AG09309 (cell line): ENCODE data around the gene RXRA.

Experiments
- DNase-seq: peaks from one replicate; pipeline ENCODE4 v3.0.0-alpha.2; 2010; ENCODE audit warnings: low read depth
- H3K4me3 ChIP-seq: 2 replicates; pipeline ENCODE4 v1.5.1; 2011; ENCODE audit warnings: mild to moderate bottlenecking, low read depth, low read length, moderate library complexity; ENCODE audit not compliant: control insufficient read depth
- TF ChIP-seq, protein P1 (sequence below): IDR thresholded peaks from 2 replicates; pipeline ENCODE4 v1.5.1; 2011; ENCODE audit warnings: mild to moderate bottlenecking, low read depth, low read length, inconsistent platforms; ENCODE audit not compliant: insufficient read depth, control insufficient read depth; ENCODE audit errors: missing control alignments

The RXRA gene

GRCh38 chr9:134284273-134284672 is 42.0 kb upstream of the RXRA start:
- DNase-seq, result no peak
- TF ChIP-seq, protein P1, sequence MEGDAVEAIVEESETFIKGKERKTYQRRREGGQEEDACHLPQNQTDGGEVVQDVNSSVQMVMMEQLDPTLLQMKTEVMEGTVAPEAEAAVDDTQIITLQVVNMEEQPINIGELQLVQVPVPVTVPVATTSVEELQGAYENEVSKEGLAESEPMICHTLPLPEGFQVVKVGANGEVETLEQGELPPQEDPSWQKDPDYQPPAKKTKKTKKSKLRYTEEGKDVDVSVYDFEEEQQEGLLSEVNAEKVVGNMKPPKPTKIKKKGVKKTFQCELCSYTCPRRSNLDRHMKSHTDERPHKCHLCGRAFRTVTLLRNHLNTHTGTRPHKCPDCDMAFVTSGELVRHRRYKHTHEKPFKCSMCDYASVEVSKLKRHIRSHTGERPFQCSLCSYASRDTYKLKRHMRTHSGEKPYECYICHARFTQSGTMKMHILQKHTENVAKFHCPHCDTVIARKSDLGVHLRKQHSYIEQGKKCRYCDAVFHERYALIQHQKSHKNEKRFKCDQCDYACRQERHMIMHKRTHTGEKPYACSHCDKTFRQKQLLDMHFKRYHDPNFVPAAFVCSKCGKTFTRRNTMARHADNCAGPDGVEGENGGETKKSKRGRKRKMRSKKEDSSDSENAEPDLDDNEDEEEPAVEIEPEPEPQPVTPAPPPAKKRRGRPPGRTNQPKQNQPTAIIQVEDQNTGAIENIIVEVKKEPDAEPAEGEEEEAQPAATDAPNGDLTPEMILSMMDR, result no peak
- no peak overlapping the region for H3K4me3 ChIP-seq

GRCh38 chr9:134284741-134285140 is 41.5 kb upstream of the RXRA start:
- no peak for DNase-seq
- H3K4me3 ChIP-seq, result no peak overlapping the region
- TF ChIP-seq, protein P1, result no peak

- TF ChIP-seq, protein P1, result no peak
- DNase-seq, result no peak
- H3K4me3 ChIP-seq, result no peak overlapping the region
Observed at GRCh38 chr9:134285215-134285845, 40.9 kb upstream of the RXRA start.

- DNase-seq, result no peak
- TF ChIP-seq, protein P1, result no peak
- no peak overlapping the region for H3K4me3 ChIP-seq
Observed at GRCh38 chr9:134286471-134287245, 39.6 kb upstream of the RXRA start.

- H3K4me3 ChIP-seq, result no peak overlapping the region
- DNase-seq, result no peak
- TF ChIP-seq, protein P1, result no peak
Observed at GRCh38 chr9:134287591-134288491, 38.4 kb upstream of the RXRA start.

DNA sequence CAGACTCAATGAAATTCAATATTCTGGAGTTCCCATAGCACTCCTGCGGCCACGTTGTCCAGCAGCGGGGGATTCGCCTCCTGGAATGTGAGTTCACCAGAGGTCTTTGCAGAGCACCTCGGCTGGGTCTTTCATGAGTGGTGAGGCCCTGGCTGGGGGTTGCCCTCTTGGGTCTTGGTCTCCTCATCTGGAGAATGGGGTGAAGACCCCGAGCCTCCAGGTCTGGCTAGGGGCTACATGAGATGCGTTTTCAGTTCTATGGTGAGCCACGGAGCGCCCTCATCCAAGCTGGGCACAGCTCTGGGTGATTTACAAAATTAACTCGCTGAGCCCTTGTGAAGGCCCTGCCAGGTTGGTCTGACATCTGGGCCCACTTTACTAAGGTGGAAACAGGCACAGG is 37.5 kb upstream of the RXRA start:
- TF ChIP-seq, protein P1, result no peak

More for the DNA sequence above, 37.5 kb upstream of the RXRA start:
- DNase-seq, result no peak
- H3K4me3 ChIP-seq, result no peak overlapping the region
